Liver (tissue), 3 donors: ENCODE data around the gene SYNM.

Experiments used
- CTCF ChIP-seq: fragments of 150-350 bp; IDR thresholded peaks from 2 replicates; pipeline ENCODE4 v1.5.1; 2017; ENCODE audit warnings: improper control_type of control experiment, low read depth, low read length; ENCODE audit not compliant: missing input control
- EGR1 ChIP-seq, 2 donors: IDR thresholded peaks; 2 replicates each; pipeline ENCODE4 v1.6.1; 2016 to 2018; ENCODE audit warnings: antibody characterized with exemption in 2 of 2, low read depth in 2 of 2
- FOXA1 ChIP-seq: IDR thresholded peaks from 2 replicates; pipeline ENCODE4 v1.6.1; 2016; ENCODE audit warnings: antibody characterized with exemption
- MAX ChIP-seq: IDR thresholded peaks from 2 replicates; pipeline ENCODE4 v1.6.1; 2016; ENCODE audit warnings: antibody characterized with exemption
- TAF1 ChIP-seq: conservative IDR thresholded peaks from 2 replicates; pipeline ENCODE4 v1.6.1; 2016; ENCODE audit warnings: antibody characterized with exemption, mild to moderate bottlenecking
- ZBTB33 ChIP-seq: IDR thresholded peaks from 2 replicates; pipeline ENCODE4 v1.6.1; 2016; ENCODE audit warnings: antibody characterized with exemption
- donor health status: healthy.
- donor health status: healthy.

GRCh38 chr15:99174567-99175395 lies 69.9 kb downstream of the SYNM start:
- TF ChIP-seq CTCF (no peak), EGR1 (IDR thresholded peaks at IDR 0.05; ENCODE audit: low read depth in 2 of 2) (no peak), FOXA1 (no peak), TAF1 (no peak), MAX (no peak), ZBTB33 (no peak)
